Ovary (tissue), 3 donors: Measurements from ENCODE around the gene GOPC.

Experiments
- POLR2A ChIP-seq: fragments of 450-650 bp; IDR thresholded peaks from one replicate; pipeline ENCODE4 v1.6.1; 2017; ENCODE audit warnings: antibody characterized with exemption, mild to moderate bottlenecking, moderate library complexity
- TF ChIP-seq, protein P1 (sequence below), 3 donors: fragments of 450-650 bp in 2 of 3; fragments of 200-600 bp in 1 of 3; IDR thresholded peaks; one replicate each; pipeline versions ENCODE4 v1.5.1 to v1.8.0; 2016 to 2022; ENCODE audit warnings: antibody characterized with exemption in 3 of 3, mild to moderate bottlenecking in 1 of 3
- donor health status: DM: no; HTN: no; CAD: no.

DNA sequence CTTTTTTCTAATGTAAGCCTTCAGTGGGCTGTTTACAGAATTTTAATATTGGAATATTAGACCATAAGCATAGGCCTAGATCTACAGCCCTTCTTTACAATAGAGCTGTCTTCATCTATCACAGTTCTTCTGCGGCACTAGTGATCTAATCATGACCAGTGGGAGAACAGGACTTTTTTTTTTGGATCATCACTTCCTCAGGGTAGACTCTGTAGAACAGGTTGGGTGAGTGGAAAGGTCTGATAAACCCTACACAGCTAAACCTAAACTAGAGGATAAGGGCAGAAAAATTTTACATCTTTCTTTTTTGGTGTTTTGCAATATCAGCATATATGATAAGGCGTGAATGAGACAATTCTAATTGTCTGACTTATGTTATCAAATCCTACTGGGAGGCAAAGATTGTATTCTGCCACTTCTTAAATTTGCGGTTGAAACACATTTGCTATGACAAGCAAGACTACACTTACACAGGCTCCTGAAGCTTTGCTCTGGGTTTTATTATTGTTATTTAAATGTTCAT is 52.2 kb downstream of the GOPC start:
- TF ChIP-seq, protein P1, sequence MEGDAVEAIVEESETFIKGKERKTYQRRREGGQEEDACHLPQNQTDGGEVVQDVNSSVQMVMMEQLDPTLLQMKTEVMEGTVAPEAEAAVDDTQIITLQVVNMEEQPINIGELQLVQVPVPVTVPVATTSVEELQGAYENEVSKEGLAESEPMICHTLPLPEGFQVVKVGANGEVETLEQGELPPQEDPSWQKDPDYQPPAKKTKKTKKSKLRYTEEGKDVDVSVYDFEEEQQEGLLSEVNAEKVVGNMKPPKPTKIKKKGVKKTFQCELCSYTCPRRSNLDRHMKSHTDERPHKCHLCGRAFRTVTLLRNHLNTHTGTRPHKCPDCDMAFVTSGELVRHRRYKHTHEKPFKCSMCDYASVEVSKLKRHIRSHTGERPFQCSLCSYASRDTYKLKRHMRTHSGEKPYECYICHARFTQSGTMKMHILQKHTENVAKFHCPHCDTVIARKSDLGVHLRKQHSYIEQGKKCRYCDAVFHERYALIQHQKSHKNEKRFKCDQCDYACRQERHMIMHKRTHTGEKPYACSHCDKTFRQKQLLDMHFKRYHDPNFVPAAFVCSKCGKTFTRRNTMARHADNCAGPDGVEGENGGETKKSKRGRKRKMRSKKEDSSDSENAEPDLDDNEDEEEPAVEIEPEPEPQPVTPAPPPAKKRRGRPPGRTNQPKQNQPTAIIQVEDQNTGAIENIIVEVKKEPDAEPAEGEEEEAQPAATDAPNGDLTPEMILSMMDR (IDR thresholded peaks at IDR 0.05) = no peak
- no peak for TF ChIP-seq POLR2A
